Measurements from ENCODE around the gene ANKRD27.
"Not testable (repeated sequence)": the region's sequence is repeated elsewhere in the genome, so short reads cannot be mapped to it uniquely, and the experiment has no call there.

The ANKRD27 gene

DNA sequence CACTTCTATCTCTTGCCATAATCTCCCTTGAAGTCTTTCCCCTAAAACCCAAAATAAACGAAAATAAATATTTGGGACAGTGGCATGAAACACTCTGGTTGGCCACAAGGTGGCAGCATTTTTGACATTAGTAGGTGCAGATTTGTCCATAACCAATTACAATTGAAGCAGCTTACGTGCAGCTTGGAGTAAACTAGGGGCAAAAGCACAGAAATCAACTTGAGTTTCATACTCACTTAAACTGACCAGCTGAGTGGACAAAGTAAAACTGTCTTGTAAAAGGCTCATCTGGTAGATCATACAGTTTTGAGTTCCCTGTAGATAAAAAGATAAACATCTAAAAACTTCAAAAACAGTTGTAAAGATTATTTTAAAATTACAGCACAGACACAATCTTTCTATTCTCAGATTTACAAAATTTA lies 75.2 kb downstream of the ANKRD27 start:
- DNase-seq (ENCODE audit: low spot score) = peak; percentile 73

DNA sequence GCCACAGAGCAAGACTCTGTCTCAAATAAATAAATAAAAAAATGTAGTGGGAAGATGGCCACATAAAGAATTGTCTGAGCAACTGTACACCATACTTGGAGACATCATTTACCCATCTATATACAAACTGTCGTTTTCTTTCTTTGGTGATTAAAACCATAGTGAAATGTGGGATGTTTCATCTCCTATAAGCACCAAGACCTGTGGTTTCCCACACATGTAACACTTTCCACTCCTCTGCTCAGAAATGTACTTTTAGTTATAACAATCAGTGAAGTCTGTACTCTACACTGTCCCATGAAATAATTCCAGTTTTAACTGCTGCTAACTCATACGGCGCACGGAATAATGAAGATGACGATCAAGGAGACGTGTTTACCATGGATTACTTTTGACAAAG lies 75.7 kb downstream of the ANKRD27 start:
- no peak for DNase-seq (ENCODE audit: low spot score)

DNA sequence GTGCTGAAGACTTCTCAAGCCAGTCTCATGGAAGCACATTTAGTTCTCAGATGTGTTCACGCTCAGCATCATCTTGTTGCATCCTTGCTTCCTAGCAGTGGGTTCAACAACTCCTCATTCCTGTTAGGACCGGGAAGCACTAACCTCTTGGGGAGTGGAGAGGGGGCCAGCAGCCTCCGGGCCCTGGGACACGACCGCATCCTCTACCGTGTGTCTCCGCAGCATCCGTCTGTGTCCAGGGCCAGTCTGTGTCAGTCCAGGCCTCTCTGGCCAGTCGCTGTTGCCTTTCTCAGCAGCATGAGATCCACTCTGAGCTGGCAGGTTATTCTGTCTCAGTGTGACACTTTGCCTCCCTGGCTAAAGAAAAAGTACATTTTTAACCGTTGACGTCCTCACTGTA lies 77.0 kb downstream of the ANKRD27 start:
- no peak for DNase-seq (ENCODE audit: low spot score)

DNA sequence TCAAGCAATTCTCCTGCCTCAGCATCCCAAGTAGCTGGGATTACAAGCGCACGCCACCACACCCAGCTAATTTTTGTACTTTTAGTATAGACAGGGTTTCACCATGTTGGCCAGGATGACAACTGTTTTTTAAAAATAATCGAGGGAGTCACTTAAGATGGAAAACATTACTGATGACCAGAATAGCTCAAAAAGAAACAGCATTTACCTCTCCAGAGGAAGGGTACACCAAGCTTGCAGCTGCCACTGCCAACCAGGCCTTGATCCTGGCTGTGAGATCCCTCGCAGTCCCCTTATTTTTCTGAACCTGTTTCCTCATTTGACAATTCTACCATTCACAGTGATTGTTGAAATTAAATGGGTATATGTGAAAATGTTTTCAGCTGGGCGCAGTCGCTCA lies 79.5 kb downstream of the ANKRD27 start:
- no peak for DNase-seq (ENCODE audit: low spot score)

DNA sequence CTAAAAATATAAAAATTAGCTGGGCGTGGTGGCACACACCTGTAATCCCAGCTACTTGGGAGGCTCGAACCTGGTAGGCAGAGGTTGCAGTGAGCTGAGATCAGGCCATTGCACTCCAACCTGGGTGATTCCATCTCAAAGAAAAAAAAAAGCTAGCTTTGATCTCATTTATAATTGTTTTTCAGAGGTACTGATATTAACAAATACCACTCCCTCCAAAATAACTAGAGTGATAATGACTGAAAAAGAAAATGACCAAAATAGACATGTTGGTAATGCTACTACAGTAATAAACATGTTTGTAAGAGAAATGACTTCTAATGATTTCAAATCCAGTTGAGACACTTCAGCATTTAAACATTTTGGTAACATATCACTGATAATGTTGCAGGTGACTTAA lies 81.0 kb downstream of the ANKRD27 start:
- DNase-seq (ENCODE audit: low spot score) = no peak

DNA sequence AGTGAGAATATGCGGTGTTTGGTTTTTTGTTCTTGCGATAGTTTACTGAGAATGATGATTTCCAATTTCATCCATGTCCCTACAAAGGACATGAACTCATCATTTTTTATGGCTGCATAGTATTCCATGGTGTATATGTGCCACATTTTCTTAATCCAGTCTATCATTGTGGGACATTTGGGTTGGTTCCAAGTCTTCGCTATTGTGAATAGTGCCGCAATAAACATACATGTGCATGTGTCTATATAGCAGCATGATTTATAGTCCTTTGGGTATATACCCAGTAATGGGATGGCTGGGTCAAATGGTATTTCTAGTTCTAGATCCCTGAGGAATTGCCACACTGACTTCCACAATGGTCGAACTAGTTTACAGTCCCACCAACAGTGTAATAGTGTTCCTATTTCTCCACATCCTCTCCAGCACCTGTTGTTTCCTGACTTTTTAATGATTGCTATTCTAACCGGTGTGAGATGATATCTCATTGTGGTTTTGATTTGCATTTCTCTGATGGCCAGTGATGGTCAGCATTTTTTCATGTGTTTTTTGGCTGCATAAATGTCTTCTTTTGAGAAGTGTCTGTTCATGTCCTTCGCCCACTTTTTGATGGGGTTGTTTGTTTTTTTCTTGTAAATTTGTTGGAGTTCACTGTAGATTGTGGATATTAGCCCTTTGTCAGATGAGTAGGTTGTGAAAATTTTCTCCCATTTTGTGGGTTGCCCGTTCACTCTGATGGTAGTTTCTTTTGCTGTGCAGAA lies 87.1 kb downstream of the ANKRD27 start:
- DNase-seq (ENCODE audit: low spot score) = not testable (repeated sequence)

DNA sequence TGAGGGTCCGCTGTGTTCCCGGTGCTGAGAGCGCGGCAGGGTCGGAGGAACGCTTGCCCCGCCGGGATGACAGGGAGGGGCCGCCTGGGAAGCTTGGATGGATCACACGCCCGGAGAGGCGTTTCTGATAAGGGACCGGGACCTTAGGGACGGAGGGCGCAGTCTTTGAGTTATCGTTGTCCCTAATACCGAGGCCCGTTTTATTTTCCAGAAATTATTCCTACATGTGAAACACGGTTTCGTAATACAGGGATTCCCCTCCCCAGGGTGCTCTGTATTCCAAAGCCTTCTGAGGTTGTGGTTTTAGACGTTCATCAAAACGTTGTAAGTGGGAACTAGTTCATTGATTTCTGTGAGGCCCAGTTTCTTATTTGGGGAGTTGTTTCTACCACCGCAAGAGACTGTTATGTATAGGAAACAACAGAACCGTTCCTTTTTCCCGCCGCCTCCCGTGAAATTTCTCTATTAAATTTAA lies 93.2 kb downstream of the ANKRD27 start:
- DNase-seq (ENCODE audit: low spot score) = peak; percentile 32

DNA sequence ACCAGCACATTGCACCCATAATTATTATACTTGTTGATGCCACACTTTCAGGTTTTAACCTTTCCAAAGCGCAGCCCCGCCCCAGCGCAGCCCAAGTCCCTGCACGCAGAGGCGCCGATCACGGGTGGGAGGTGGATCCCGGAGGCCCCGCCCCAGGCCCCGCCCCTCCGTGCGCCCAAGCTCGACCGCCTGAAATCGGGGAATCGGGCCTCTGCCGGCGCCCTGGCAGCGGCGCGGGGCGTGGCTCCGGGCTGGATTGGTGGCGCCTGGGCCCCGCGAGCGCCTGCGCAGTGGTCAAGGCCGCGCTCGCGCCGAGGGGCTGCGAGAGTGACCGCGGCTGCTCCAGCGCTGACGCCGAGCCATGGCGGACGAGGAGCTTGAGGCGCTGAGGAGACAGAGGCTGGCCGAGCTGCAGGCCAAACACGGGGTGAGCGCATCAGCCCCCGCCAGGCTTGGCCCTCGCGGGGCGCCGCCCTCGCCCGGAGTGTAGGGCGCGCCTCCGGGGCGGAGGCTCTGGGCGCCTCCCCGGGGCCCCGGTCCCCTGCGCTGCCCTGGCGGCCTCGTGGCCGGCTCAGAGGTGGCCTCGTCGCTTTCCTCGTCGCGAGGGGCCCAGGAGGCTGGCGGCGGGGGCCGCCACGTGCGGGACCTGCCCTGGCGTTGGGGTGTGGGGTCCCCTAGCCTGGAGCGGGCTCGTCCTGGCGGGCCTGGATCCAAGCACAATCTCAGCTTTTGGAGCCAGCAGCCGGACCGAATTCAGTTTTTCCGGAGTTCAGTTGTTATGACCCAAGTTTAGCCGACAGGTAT lies 93.9 kb downstream of the ANKRD27 start, which contains the start of gene PDCD5:
TSS of gene PDCD5 (plus strand) at position 290 of the 804 bp plus-strand sequence. CDS start at position 362, 72 bp downstream.
- peak; percentile 99 for DNase-seq (ENCODE audit: low spot score)

DNA sequence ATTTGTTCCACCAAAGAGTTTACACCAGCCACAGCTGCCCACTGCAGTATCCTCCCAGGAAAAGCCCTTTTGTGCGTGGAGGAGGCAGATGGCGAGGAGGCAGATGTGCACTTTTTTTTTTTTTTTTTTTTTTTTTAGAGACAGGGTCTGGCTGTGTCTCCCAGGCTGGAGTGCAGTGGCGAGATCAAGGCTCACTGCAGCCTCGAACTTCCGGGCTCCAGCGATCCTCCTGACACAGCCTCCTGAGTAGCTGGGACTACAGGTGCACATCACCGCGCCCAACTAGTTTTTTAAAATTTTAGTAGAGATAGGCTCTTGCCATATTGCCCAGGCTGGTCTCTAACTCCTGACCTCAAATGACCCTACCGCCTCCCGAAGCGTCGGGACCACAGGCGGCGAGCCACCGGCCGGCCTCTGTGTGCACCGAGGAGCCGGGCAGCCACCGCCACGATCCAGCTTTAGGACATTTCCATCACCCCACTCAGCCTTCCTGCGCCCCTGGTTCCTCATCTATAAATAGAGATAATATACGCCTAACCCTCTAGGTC lies 94.6 kb downstream of the ANKRD27 start:
- DNase-seq (ENCODE audit: low spot score) = no peak

DNA sequence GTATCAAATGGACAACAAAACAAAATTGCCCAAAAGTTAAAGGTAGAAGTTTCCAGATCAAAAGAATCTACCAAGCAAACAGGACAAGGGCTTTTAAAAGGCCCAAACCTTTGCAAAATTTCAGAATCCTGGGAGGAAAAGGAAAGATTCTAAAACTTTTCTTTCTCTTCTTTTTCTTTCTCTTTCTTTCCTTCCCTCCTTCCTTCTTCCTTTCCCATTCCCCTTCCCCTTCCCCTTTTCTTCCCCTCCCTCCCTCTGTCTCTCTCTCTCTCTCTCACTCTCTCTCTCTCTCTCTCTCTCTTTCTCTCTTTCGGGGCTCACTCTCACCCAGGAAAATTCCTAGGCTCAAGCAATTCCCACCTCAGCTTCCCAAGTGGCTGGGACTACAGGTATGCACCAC lies 98.2 kb downstream of the ANKRD27 start:
- DNase-seq (ENCODE audit: low spot score) = no peak

DNA sequence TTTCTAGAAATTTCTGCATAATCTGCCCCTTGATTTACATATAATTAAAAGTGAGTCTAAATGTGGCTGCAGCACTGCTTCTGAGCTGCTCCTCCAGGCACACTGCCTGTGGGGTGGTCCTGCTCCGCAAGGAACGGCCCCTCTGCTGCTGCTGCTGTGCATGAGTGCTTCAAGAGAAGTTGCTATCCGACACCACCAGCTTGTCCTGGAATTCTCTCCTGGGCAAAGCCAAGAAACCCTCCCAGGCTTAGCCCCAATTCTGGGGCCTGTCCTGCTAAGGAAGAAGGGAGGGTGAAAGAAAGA lies 101.5 kb downstream of the ANKRD27 start:
- no peak for DNase-seq (ENCODE audit: low spot score)

DNA sequence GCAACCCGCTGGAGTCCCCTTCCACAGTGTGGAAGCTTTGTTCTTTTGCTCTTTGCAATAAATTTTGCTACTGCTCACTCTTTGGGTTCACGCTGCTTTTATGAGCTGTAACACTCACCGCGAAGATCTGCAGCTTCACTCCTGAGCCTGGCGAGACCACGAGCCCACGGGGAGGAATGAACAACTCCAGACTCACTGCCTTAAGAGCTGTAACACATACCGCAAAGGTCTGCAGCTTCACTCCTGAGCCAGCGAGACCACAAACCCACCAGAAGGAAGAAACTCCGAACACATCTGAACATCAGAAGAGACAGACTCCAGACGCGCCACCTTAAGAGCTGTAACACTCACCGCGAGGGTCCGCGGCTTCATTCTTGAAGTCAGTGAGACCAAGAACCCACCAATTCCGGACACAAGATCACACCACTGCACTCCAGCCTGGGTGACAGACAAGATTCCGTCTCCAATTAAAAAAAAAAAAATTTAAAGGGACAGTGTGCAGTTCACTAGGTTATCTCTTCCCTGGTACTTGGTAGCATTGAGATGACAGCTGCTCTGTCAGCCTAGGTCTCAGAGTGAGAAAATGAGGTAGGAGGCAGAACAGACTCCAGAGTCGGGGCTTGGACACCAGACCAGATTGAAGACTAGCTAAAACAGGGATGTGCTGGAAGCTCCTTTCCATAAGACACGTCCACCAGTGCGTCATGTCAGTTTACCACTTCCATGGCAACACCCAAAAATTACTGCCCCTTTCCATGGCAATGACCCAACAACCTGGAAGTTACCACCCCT lies 102.1 kb downstream of the ANKRD27 start:
- not testable (repeated sequence) for DNase-seq (ENCODE audit: low spot score)

DNA sequence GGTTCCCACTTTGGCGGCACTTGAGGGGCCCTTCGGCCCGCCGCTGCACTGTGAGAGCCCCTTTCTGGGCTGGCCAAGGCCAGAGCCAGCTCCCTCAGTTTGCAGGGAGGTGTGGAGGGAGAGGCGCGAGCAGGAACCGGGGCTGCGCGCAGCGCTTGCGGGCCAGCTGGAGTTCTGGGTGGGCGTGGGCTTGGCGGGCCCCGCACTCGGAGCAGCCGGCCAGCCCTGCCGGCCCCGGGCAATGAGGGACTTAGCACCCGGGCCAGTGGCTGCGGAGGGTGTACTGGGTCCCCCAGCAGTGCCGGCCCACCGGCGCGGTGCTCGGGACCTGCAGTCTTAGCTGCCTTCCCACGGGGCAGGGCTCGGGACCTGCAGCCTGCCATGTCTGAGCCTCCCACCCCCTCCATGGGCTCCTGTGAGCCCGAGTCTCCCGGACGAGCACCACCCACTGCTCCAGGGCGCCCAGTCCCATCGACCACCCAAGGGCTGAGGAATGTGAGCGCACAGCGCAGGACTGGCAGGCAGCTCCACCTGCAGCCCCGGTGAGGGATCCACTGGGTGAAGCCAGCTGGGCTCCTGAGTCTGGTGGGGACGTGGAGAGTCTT lies 103.4 kb downstream of the ANKRD27 start:
- not testable (repeated sequence) for DNase-seq (ENCODE audit: low spot score)

DNA sequence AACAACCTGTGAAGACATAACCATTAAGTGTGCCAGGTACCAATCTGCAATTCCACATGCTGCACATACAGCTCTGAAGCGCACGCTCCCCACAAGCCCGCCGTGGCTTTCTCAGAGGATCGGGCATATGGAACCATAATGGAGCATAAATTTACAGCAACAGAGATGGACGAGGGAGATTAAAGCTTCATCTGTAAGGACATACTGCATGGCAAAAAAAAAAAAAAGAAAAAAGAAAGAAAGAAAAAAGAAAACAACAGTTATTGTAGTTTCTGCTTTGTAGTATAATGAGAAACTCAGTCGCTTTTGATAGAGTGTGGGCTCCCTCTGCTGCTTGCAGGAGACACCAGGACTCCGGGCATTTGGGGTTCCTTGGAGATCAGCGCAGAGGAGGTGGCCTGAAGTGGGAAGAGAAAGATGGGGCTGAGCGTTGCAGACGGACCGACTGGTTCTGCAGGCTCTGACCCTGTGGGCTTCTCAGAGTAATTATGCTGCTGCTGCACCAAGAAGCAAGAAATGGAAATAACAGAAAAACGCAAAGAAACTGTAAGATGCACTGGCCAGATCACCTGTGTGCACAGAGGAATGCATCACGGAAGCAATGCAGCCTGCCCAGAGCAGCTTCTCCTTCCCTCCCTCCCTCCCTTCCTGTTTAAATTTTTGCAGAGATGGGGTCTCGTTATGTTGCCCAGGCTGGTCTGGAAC lies 104.7 kb downstream of the ANKRD27 start:
- peak; percentile 70 for DNase-seq (ENCODE audit: low spot score)

DNA sequence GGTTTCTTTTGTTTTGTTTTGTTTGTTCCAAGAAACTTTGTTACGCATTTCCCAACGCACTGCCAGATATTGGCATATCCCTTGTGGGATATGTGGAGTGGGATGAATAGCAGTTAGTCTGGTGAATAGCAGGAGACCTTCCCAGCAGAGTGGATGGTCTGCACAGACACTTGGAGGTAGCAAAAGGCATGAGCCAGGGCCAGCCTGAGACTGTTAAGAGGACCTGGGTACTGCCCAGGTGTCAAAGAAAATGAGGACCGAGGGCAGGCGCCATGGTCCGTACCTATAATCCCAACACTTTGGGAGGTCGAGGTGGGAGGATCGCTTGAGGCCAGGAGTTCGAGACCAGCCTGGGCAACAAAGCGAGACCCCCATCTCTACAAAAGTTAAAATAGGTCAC lies 107.5 kb downstream of the ANKRD27 start:
- DNase-seq (ENCODE audit: low spot score) = no peak

DNA sequence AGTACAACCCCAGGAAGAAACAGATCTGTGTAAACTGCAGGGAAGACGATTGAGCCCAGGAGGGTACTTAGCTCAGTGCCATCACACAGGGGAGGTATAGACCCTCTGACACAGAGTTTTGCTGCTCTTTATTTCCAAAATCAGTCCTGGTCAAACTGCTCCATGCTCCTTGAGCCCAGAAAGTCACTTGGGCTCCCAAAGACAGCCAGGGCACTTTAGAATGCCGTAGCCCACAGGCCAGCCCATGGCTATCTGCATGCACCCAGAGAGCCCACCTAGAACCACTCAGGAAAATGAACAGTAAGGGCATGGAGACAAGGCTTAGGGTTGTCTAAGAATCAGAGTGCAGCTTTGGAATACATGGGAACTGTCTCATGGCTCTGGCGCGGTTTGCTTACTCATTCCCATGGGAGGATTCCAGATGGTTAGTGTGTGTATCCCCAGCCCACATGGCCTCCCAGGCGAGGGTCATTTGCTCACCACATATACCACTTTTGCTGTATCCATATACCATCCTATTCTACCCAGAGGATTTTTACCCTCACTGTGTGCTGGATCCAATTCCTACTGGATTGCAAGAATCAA lies 108.6 kb downstream of the ANKRD27 start:
- no peak for DNase-seq (ENCODE audit: low spot score)

DNA sequence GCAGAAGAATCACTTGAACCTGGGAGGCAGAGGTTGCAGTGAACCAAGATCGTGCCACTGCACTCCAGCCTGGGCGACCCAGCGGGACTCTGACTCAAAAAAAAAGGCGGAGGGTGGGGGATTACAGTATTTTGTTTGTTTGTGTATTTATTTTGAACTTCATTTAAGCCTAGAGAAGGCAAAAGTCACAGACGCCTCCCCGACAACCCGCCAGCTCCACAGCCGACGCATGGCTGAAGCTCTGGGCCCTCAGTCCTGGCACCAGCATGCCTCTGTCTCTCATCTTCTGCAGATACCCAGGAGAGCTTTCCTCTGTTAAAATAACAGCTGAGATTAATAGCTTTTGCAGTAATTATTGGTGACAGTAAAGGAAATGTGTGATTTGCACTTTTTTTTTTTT lies 111.2 kb downstream of the ANKRD27 start:
- no peak for DNase-seq (ENCODE audit: low spot score)

DNA sequence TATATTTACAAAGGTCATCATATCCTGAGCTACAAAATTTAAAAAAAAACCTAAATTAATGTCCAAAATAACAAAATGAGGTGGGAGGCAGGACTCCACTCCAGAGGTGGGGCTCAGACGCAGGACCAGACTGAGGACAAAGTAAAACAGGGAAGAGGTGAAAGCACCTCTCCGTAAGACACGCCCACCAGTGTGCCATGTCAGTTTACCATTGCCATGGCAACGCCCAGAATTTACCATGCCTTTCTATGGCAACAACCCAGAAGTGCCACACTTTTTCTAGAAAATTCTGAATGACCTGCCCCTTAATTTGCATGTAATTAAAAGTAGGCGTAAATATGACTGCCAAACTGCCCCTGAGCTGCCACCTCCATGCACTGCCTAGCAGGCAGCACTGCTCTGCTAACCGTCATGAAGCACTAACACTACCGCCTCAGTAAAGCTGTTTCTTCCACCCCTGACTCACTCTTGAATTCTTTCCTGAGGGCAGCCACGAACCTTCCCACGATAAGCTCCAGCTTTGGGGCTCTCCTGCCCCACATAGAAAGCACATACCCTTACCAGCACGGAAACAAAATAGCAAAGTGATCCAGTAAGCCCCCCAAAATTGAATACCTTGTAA lies 116.3 kb downstream of the ANKRD27 start:
- no peak for DNase-seq (ENCODE audit: low spot score)

DNA sequence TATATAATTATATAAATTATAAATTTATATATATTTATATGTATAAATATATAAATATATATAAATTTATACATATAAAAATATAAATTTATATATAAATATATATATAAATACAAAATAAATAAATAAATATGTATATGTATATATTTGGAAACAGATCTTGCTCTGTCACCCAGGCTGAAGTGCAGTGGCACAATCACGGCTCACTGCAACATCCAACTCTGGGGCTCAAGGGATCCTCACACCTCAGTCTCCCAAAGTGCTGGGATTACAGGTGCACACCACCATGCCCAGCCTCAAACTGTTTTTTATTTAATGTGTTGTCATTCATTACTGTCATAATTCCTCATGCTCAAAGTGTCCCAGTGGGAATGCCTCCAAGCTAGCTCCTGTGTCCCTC lies 119.2 kb downstream of the ANKRD27 start:
- no peak for DNase-seq (ENCODE audit: low spot score)

DNA sequence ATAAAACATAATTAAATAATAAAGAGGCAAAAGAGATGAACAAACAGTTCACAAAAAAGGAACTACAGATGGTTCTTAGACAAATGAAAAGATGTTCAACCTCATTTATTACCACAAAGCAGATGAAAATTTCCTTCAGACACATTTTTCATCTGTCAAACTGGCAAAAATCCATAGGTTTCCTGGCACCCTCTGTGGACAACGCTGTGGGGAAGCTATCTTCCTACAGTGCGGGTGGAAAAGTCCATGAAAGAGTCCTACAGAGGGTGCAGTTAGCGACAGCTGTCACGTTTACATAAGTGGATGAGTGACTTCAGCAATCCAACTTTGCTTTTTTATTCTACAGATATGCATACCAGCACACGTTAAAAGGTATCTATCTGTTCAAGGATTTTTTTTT lies 124.3 kb downstream of the ANKRD27 start:
- DNase-seq (ENCODE audit: low spot score) = no peak

All from AG20443 (cell line).